ENCODE measurements around the gene ATXN7L3B. TPM values are rescaled to one million over a fixed set of nuclear protein-coding genes. Genes with fewer than 3 reads are reported as not detected.

Gene ATXN7L3B
- total RNA-seq, 4 donors from 2014 or later = 27.5 to 35.6 (median 31.1) TPM

DNA sequence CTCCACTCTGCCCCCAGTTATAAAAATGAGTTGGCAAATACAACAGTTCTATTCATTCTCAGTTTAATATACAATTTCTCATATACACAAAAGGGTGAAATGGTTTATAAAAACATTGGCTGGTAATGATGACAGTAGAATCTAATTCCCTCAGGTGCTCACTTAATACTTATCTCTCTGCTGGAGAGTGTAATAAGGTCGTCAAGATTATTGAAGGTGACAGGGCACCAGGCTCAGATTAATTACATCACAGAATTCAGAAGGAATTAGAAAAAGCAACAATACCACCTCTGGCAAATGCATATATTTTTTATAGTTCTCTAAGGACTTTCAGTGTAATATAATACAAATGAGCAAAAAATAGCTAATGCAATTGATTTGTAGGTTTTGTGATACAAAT, 42.3 kb downstream of the ATXN7L3B start:
- no peak overlapping the region for H3K4me3 ChIP-seq
- no peak overlapping the region for H3K27ac ChIP-seq
- WGBS = 33% methylated on average over 1 of the region's 1 CpG
- no peak for TF ChIP-seq POLR2AphosphoS5 (IDR thresholded peaks at IDR 0.05)
- H3K36me3 ChIP-seq = no peaks in the 10 kb centered on the region
- no peaks in the 10 kb centered on the region for H3K9me3 ChIP-seq
- no peaks in the 10 kb centered on the region for H3K27me3 ChIP-seq
- no peaks in the 10 kb centered on the region for H3K4me1 ChIP-seq
- no peak for DNase-seq (ENCODE audit: low spot score in 2 of 2)

- 68% methylated on average over 2 of the region's 2 CpGs for WGBS
- H3K9me3 ChIP-seq = no peaks in the 10 kb centered on the region
- TF ChIP-seq POLR2A (IDR thresholded peaks at IDR 0.05) (no peak), POLR2AphosphoS5 (IDR thresholded peaks at IDR 0.05) (no peak), EP300 (IDR thresholded peaks at IDR 0.05) (no peak)
- TF ChIP-seq, protein P1, sequence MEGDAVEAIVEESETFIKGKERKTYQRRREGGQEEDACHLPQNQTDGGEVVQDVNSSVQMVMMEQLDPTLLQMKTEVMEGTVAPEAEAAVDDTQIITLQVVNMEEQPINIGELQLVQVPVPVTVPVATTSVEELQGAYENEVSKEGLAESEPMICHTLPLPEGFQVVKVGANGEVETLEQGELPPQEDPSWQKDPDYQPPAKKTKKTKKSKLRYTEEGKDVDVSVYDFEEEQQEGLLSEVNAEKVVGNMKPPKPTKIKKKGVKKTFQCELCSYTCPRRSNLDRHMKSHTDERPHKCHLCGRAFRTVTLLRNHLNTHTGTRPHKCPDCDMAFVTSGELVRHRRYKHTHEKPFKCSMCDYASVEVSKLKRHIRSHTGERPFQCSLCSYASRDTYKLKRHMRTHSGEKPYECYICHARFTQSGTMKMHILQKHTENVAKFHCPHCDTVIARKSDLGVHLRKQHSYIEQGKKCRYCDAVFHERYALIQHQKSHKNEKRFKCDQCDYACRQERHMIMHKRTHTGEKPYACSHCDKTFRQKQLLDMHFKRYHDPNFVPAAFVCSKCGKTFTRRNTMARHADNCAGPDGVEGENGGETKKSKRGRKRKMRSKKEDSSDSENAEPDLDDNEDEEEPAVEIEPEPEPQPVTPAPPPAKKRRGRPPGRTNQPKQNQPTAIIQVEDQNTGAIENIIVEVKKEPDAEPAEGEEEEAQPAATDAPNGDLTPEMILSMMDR (IDR thresholded peaks at IDR 0.05) = no peak
- DNase-seq (ENCODE audit: low spot score in 2 of 2) = no peak
- H3K4me1 ChIP-seq = peaks cover 2% of the 10 kb centered on the region
- no peak overlapping the region for H3K27ac ChIP-seq
- no peaks in the 10 kb centered on the region for H3K27me3 ChIP-seq
- H3K36me3 ChIP-seq = no peaks in the 10 kb centered on the region
- no peak overlapping the region for H3K4me3 ChIP-seq
Observed at GRCh38 chr12:74581439-74581838, 43.8 kb downstream of the ATXN7L3B start.

DNA sequence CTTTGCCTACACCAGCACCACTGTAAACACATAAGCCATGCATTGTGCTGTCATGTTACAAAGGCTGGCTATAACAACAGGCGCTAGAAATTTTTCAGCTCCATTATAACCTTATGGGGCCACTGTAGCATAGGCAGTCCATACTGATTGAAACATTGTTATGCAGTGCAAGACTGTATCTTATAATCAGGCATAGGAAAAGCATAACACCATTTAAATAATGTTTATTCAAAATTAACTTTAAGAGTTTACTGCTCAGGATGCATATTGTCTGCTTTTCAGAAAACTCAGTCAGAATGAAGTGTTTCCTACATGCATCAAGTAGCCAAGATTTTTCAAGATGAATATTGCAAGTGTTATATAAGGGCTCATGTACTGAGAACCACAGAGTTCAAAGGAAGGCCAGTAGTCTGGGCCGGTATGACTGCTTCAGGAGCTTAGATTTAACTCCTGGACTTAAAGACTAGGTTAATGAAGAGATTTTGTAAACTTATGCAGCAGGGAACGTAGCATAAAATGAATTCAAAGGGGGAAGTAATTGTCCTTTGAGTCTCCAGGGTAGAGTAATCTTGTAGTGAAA, 46.9 kb downstream of the ATXN7L3B start:
- no peak for DNase-seq (ENCODE audit: low spot score in 2 of 2)
- no peaks in the 10 kb centered on the region for H3K27me3 ChIP-seq
- 67% methylated on average over 3 of the region's 3 CpGs for WGBS
- no peaks in the 10 kb centered on the region for H3K36me3 ChIP-seq
- TF ChIP-seq, protein P1 (IDR thresholded peaks at IDR 0.05) = no peak
- TF ChIP-seq POLR2AphosphoS5 (IDR thresholded peaks at IDR 0.05) (no peak), POLR2A (IDR thresholded peaks at IDR 0.05) (no peak), EP300 (IDR thresholded peaks at IDR 0.05) (no peak)
- no peak overlapping the region for H3K27ac ChIP-seq
- H3K9me3 ChIP-seq = no peaks in the 10 kb centered on the region
- no peak overlapping the region for H3K4me3 ChIP-seq
- peaks cover 3% of the 10 kb centered on the region for H3K4me1 ChIP-seq

DNA sequence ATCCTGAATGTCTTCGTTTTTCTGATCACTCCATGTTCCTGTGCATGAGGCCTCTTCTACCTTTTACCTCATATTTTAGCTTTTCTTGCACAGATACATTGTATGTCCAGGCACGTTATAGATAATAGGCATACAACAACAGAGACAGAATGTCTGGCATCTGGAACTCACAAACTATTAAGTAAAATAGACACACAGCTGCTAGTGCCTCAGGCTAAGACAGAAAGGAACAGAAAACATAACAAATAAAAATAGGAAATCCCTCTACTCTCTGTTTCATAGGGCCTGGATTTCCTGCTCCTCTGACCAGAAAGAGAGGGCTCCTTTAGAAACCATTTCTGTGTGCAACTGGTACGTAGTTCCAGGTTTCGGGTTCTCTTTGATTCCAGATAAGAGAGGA, 48.6 kb downstream of the ATXN7L3B start:
- no peak for DNase-seq (ENCODE audit: low spot score in 2 of 2)

More for the DNA sequence above, 48.6 kb downstream of the ATXN7L3B start:
- peaks cover 3% of the 10 kb centered on the region for H3K4me1 ChIP-seq
- no peaks in the 10 kb centered on the region for H3K9me3 ChIP-seq
- no peaks in the 10 kb centered on the region for H3K27me3 ChIP-seq
- 39% methylated on average over 4 of the region's 4 CpGs for WGBS
- H3K36me3 ChIP-seq = no peaks in the 10 kb centered on the region
- TF ChIP-seq EP300 (IDR thresholded peaks at IDR 0.05) = no peak
- no peak for TF ChIP-seq POLR2A (IDR thresholded peaks at IDR 0.05)
- TF ChIP-seq, protein P1 (IDR thresholded peaks at IDR 0.05) = no peak
- no peak for TF ChIP-seq POLR2AphosphoS5 (IDR thresholded peaks at IDR 0.05)
- H3K4me3 ChIP-seq = no peak overlapping the region
- no peak overlapping the region for H3K27ac ChIP-seq
